GM12878 (cell line): Measurements from ENCODE around the gene COPS3. TPM values are rescaled to one million over a fixed set of nuclear protein-coding genes. Genes with fewer than 3 reads are reported as not detected.

Source experiments
- ATAC-seq: fragments of 200-7000 bp; cut with Tn5 transposase; 3 replicates; pipeline ENCODE4 v1.9.1; 2020; ENCODE audit warnings: mild to moderate bottlenecking, moderate library complexity
- BruUV-seq: library from RNA; stranded (reverse); fragments of 400-500 nt; replicated peaks from 2 replicates; lab custom pipeline; 2021; lab: Mats Ljungman, UMichigan
- CTCF ChIA-PET: fragments of 300-600 bp; sonication (Branson Sonifier 250); formaldehyde crosslinking; extraction: SDS; loops from one replicate; lab custom pipeline; 2021; ENCODE audit warnings: inconsistent platforms; lab: Yijun Ruan, JAX
- POLR2A ChIA-PET: fragments of 350-600 bp; formaldehyde crosslinking; extraction: SDS; loops from one replicate; lab custom pipeline; 2021; ENCODE audit warnings: inconsistent platforms; lab: Charles Lee
- RAD21 ChIA-PET: fragments of 300-600 bp; sonication (Branson Sonifier 250); formaldehyde crosslinking; loops from one replicate; lab custom pipeline; 2023; ENCODE audit warnings: antibody characterized with exemption; ENCODE audit not compliant: unreplicated experiment; lab: Charles Lee
- SMC1A ChIA-PET: fragments of 300-600 bp; sonication (Branson Sonifier 250); formaldehyde crosslinking; loops from one replicate; lab custom pipeline; 2023; ENCODE audit not compliant: unreplicated experiment, uncharacterized antibody; lab: Charles Lee
- DNase-seq: peaks from one replicate; pipeline ENCODE4 v3.0.0-alpha.2; 2011; ENCODE audit warnings: low read depth, low spot score
- FAIRE-seq: peaks from 3 replicates; lab custom pipeline; 2011; peaks lifted over from hg19 to GRCh38; lab: Jason Lieb, UNC
- H2AFZ ChIP-seq: 2 replicates; pipeline ENCODE4 v1.6.0; 2011; ENCODE audit warnings: low read depth, low read length, control low read depth; ENCODE audit not compliant: control insufficient read depth
- H3K27ac ChIP-seq: 2 replicates; pipeline ENCODE4 v1.5.1; 2011; ENCODE audit warnings: control low read depth; ENCODE audit not compliant: control insufficient read depth, insufficient read depth
- H3K27me3 ChIP-seq, 2 experiments: replicated peaks in 1 of 2; 2 replicates each; pipeline versions ENCODE4 v1.6.0 to v1.6.1; 2011; ENCODE audit warnings: low read length in 1 of 2; ENCODE audit not compliant: control insufficient read depth in 2 of 2, insufficient read depth in 2 of 2
- H3K36me3 ChIP-seq, 2 experiments: 2 replicates each; pipeline ENCODE4 v1.5.1; 2011; ENCODE audit warnings: low read length in 1 of 2; ENCODE audit not compliant: control insufficient read depth in 2 of 2, insufficient read depth in 2 of 2
- H3K4me1 ChIP-seq: 2 replicates; pipeline ENCODE4 v1.6.1; 2011; ENCODE audit warnings: mild to moderate bottlenecking, low read length, moderate library complexity, mixed read lengths; ENCODE audit not compliant: control insufficient read depth, insufficient read depth
- H3K4me2 ChIP-seq: 2 replicates; pipeline ENCODE4 v1.6.0; 2011; ENCODE audit warnings: control low read depth; ENCODE audit not compliant: control insufficient read depth, insufficient read depth
- H3K4me3 ChIP-seq: fragments of 200-600 bp; sonication (generic); 2 replicates; pipeline ENCODE4 v1.5.1; 2016
- H3K79me2 ChIP-seq: 2 replicates; pipeline ENCODE4 v1.6.0; 2011; ENCODE audit warnings: low read length; ENCODE audit not compliant: control insufficient read depth, insufficient read depth
- H3K9ac ChIP-seq: 2 replicates; pipeline ENCODE4 v1.8.0; 2011; ENCODE audit warnings: low read length, control low read depth, mixed read lengths; ENCODE audit not compliant: control insufficient read depth, insufficient read depth
- H3K9me3 ChIP-seq: replicated peaks from 3 replicates; pipeline ENCODE4 v1.5.1; 2011; ENCODE audit warnings: mild to moderate bottlenecking, low read length; ENCODE audit not compliant: control insufficient read depth, insufficient read depth
- H4K20me1 ChIP-seq: 2 replicates; pipeline ENCODE4 v1.6.0; 2011; ENCODE audit not compliant: control insufficient read depth, insufficient read depth
- IKZF1 ChIP-seq: fragments of 450-650 bp; conservative IDR thresholded peaks from 2 replicates; pipeline ENCODE4 v1.6.1; 2017; ENCODE audit warnings: antibody characterized with exemption, mild to moderate bottlenecking
- IRF4 ChIP-seq: IDR thresholded peaks from 2 replicates; pipeline ENCODE4 v1.6.1; 2011; ENCODE audit warnings: low read depth, low read length
- JUNB ChIP-seq: IDR thresholded peaks from 2 replicates; pipeline ENCODE4 v1.6.1; 2016; ENCODE audit warnings: antibody characterized with exemption, mild to moderate bottlenecking
- MEF2B ChIP-seq: fragments of 450-650 bp; IDR thresholded peaks from 2 replicates; pipeline ENCODE4 v1.6.1; 2018; ENCODE audit warnings: mild to moderate bottlenecking, moderate library complexity; ENCODE audit not compliant: partially characterized antibody, poor library complexity, severe bottlenecking
- NFYA ChIP-seq: IDR thresholded peaks from 2 replicates; pipeline ENCODE4 v1.6.1; 2011; ENCODE audit warnings: low read depth, mild to moderate bottlenecking, low read length, improper control_type of control experiment, borderline replicate concordance
- PKNOX1 ChIP-seq: fragments of 450-650 bp; IDR thresholded peaks from 2 replicates; pipeline ENCODE4 v1.6.1; 2016; ENCODE audit warnings: mild to moderate bottlenecking
- POLR2AphosphoS2 ChIP-seq: IDR thresholded peaks from 2 replicates; pipeline ENCODE4 v1.6.1; 2011; ENCODE audit warnings: low read depth, mild to moderate bottlenecking, low read length, improper control_type of control experiment, moderate library complexity
- RELA ChIP-seq: fragments of 450-650 bp; IDR thresholded peaks from 2 replicates; pipeline ENCODE4 v1.8.0; 2014; ENCODE audit warnings: borderline replicate concordance; ENCODE audit not compliant: partially characterized antibody
- REST ChIP-seq: IDR thresholded peaks from 2 replicates; pipeline ENCODE4 v1.6.1; 2012; ENCODE audit warnings: mild to moderate bottlenecking, low read depth, low read length
- SIN3A ChIP-seq: IDR thresholded peaks from 2 replicates; pipeline ENCODE4 v1.6.1; 2012; ENCODE audit warnings: low read depth, low read length, improper control_type of control experiment
- ZNF384 ChIP-seq: IDR thresholded peaks from 2 replicates; pipeline ENCODE4 v1.6.1; 2012; ENCODE audit warnings: low read depth, mild to moderate bottlenecking, low read length, improper control_type of control experiment, borderline replicate concordance
- WGBS: methylation state at CpG from one replicate; pipeline ENCODE4 v1.1.6; 2016; ENCODE audit warnings: low lambda C conversion rate; ENCODE audit not compliant: insufficient replicate concordance, insufficient coverage; ENCODE audit errors: missing lambda C conversion rate; 5-methylcytosine and 5-hydroxymethylcytosine counted together
- in situ Hi-C: fragments of 300-500 bp; cut with MboI; formaldehyde crosslinking; loops from 9 replicates; pipeline ENCODE4 v1.14.3; 2018; ENCODE audit warnings: mixed read lengths
- intact Hi-C: fragments of 100-400 bp; cut with micrococcal nuclease; formaldehyde crosslinking; loops from one replicate; pipeline ENCODE4 v1.14.2; 2022; ENCODE audit not compliant: unreplicated experiment
- polyA plus RNA-seq, 11 experiments: library from polyadenylated mRNA; depleted of rRNA in 4 of 11; unstranded in 6 of 11; stranded (reverse) in 5 of 11; fragments of >200 nt; fragmentation: Nextera tagmentation in 4 of 11; fragmentation: Illumina TruSeq in 1 of 11; extraction: Ambion mirVana in 4 of 11; extraction: Trizol in 1 of 11; gene quantifications; 1 replicate in 1 of 11; 2 replicates in 10 of 11; pipeline versions ENCODE4 v1.2.1 to v1.2.3, GENCODE V29; 2011 to 2016; ENCODE audit warnings: inconsistent platforms in 2 of 11, missing spikeins in 2 of 11, low read depth in 1 of 11
- total RNA-seq, 4 experiments: library from RNA; depleted of rRNA in 3 of 4; stranded (reverse); fragments of >200 nt in 3 of 4; fragmentation: Illumina TruSeq in 1 of 4; extraction: Trizol in 1 of 4; gene quantifications; 2 replicates each; pipeline versions ENCODE4 v1.2.1 to v1.2.3, GENCODE V29; 2013 to 2021

Gene COPS3
- total and polyA plus RNA-seq, 10 of the 15 experiments (the other 5 are each of a cell fraction or from before 2014, with no cell fraction given), result 99.7 to 187 (median 133) TPM

GRCh38 chr17:17231621-17232302 is 49.3 kb downstream of the COPS3 start:
- no peak for DNase-seq
- no peaks in the 10 kb centered on the region for H4K20me1 ChIP-seq
- no peak overlapping the region for H3K4me2 ChIP-seq
- peaks cover 6% of the 10 kb centered on the region for H3K4me1 ChIP-seq
- BruUV-seq, result no TSS peak
- in situ Hi-C loops (no loop called here), intact Hi-C loops (loop anchor here (10.0 kb wide), 1 partner anchor 227 kb away; no protein-coding TSS in a partner anchor)
- POLR2A ChIA-PET, result interaction anchor here (0.5 kb wide), 1 partner anchor 908 kb away, joined by 7 read pairs; no protein-coding TSS in a partner anchor
- H3K27me3 ChIP-seq, result no peaks in the 10 kb centered on the region
- 98% methylated on average over 14 of the region's 16 CpGs for WGBS
- RAD21 ChIA-PET, result no interaction called here
- TF ChIP-seq POLR2AphosphoS2 (no peak), IKZF1 (no peak), SIN3A (no peak), MEF2B (no peak), NFYA (no peak), PKNOX1 (no peak), IRF4 (no peak), RELA (no peak), JUNB (no peak), ZNF384 (no peak), REST (no peak)
- H3K79me2 ChIP-seq, result peaks cover 15% of the 10 kb centered on the region
- no peak overlapping the region for H3K27ac ChIP-seq
- ATAC-seq, result no peak
- no peak overlapping the region for H3K4me3 ChIP-seq
- peaks cover 8 to 21% of the 10 kb centered on the region in 2 experiments; a peak in 3 of 4 replicates for H3K36me3 ChIP-seq
- FAIRE-seq, result no peak
- CTCF ChIA-PET, result no interaction called here
- no peak overlapping the region for H2AFZ ChIP-seq
- no peak overlapping the region for H3K9ac ChIP-seq
- H3K9me3 ChIP-seq, result no peaks in the 10 kb centered on the region
- SMC1A ChIA-PET, result no interaction called here
